Activated CD8-positive, alpha-beta memory T cell treated with anti-CD3 and anti-CD28 coated beads, Interleukin-2, amount 50 U/mL, for 48 hours (primary cell): ENCODE results near the gene NEU1.
A peak's percentile ranks its signal among the peaks of the same experiment; 100 is the strongest.
"Not testable (repeated sequence)": the region's sequence is repeated elsewhere in the genome, so short reads cannot be mapped to it uniquely, and the experiment has no call there.

Source experiments
- DNase-seq: peaks from one replicate; pipeline ENCODE4 v3.0.0-alpha.2; 2020

NEU1 gene

GRCh38 chr6:31871046-31871659 is 8.5 kb upstream of the NEU1 start:
- no peak for DNase-seq

- DNase-seq = no peak
These were observed 7.8 kb upstream of the NEU1 start for GRCh38 chr6:31870385-31870921.

- DNase-seq = no peak
These were observed 6.7 kb upstream of the NEU1 start for GRCh38 chr6:31869343-31869742.

- DNase-seq = not testable (repeated sequence)
These were observed 6.0 kb upstream of the NEU1 start for GRCh38 chr6:31868658-31868971.

- DNase-seq = no peak
These were observed 2.8 kb upstream of the NEU1 start for GRCh38 chr6:31865205-31866118.

- DNase-seq = no peak
These were observed 2.2 kb upstream of the NEU1 start for GRCh38 chr6:31864818-31865204.

DNA sequence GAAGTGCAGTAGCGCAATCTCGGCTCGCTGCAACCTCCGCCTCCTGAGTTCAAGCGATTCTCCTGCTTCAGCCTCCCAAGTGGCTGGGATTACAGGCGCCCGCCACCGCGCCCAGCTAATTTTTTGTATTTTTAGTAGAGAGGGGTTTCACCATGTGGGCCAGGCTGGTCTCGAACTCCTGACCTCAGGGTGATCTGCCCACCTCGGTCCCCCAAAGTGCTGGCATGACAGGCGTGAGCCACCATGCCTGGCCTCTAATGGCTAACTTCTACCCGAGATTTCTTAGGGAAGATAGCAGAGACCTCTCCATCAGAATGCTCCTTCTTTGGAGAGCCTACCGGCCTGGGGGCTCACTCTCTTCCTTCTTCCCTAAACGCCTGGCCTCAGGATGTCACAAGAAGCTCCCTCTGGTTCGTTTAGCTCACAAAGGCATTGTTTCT is 1.5 kb upstream of the NEU1 start:
- DNase-seq = peak; percentile 60

GRCh38 chr6:31861919-31862343 is 690 bp downstream of the NEU1 start:
- no peak for DNase-seq

DNA sequence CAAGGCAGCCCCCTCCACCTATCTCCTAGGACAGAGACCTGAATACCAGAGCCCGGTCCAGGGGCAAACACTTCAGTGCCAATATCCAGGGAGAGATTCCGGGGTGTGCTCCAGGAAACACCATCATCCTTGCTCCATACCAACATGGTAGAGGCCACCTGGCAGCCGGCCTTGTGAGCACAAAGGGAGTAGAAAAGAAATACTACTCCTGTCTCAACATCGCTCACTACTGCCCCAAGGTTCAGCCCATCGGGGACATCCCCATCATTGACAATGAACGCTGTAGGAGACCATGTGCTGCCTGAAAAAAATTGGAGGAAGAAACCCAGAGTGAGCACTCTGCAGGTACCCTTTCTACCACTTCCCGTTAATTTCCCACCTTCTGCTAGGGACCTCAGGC is 1.5 kb downstream of the NEU1 start:
- DNase-seq = no peak

DNA sequence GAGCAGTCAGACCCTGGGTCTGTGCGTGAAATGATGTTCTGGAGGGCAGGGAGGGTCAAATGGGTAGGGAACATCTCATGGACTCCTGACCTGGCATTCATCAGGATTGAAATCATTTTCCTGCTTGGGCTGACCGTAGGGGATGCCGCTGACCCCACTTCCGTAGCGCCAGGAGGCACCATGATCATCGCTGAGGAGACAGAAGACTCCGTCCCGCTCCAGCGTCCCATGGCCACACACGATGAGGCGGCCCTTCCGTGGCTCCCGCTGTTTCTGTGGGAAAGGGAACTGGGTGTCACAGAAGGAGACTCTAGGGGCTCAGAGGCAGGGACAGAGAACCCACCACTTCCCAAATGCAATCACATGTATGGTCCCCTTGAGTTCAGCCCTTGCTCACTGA is 2.3 kb downstream of the NEU1 start:
- DNase-seq = no peak

DNA sequence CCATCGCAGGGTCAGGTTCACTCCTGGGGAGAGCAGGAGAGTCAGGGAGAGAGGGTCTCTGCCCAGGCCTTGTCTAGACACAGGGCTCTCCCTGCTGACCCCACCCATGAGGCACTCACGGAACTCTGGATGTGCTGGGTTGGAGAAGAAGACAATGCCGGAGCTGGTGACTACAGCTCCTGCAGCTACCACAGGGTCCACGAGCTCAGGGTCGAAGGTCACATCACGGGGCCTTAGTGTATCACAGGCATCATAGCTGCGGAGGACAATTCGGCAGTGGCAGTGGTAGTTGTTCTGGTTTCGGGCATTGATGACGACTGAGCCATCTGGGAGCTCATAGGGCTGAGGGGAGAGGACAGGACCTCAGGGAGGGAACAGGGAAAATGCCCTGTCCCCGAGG is 2.7 kb downstream of the NEU1 start:
- DNase-seq = no peak

DNA sequence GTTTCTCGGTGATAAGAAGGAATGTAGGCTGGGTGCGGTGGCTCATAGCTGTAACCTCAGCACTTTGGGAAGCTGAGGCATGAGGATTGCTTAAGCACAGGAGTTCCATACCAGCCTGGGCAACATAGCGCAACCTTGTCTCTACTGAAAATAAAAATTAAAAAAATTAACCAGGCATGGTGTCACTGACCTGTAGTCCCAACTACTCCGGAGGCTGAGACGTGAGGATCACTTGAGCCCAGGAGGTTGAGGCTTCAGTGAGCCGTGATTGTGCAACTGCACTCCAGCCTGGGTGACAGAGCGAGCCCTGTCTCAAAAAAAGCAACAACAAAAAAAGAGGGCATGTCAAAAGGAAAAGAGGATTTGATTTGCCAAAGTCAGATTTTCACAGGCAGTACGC is 3.9 kb downstream of the NEU1 start:
- no peak for DNase-seq

DNA sequence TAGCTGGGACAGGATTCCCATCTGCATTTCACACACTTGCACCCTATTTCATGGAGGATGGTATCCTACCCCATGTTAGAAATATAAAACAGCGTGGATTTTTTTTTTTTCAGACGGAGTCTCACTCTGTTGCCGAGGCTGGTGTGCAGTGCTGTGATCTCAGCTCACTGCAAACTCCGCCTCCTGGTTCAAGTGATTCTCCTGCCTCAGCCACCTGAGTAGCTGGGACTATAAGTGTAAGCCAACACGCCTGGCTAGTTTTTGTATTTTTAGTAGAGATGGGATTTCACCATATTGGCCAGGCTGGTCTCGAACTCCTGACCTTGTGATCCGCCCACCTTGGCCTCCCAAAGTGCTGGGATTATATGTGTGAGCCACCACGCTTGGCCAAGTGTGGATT is 4.8 kb downstream of the NEU1 start:
- DNase-seq = not testable (repeated sequence)

DNA sequence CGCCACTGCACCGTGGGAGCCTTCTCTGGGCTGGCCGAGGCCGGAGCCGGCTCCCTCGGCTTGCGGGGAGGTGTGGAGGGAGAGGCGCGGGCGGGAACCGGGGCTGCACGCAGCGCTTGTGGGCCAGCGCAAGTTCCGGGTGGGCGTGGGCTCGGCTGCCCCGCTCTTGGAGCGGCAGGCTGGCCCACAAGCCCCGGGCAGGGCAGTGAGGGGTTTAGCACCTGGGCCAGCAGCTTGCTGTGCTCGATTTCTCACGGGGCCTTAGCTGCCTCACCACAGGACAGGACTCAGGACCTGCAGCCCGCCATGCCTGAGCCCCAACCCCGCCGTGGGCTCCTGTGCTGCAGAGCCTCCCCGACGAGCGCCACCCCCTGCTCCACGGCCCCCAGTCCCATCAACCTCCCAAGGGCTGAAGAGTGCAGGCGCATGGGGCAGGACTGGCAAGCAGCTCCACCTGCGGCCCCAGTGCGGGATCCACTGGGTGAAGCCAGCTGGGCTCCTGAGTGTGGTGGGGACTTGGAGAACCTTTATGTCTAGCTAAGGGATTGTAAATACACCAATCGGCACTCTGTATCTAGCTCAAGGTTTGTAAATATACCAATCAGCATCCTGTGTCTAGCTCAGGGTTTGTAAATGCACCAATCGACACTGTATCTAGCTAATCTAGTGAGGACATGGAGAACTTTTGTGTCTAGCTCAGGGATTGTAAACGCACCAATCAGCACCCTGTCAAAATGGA is 10.5 kb downstream of the NEU1 start:
- DNase-seq = not testable (repeated sequence)

GRCh38 chr6:31851485-31851832 is 11.2 kb downstream of the NEU1 start:
- DNase-seq = no peak

- no peak for DNase-seq
These were observed 11.7 kb downstream of the NEU1 start for GRCh38 chr6:31850765-31851484.

DNA sequence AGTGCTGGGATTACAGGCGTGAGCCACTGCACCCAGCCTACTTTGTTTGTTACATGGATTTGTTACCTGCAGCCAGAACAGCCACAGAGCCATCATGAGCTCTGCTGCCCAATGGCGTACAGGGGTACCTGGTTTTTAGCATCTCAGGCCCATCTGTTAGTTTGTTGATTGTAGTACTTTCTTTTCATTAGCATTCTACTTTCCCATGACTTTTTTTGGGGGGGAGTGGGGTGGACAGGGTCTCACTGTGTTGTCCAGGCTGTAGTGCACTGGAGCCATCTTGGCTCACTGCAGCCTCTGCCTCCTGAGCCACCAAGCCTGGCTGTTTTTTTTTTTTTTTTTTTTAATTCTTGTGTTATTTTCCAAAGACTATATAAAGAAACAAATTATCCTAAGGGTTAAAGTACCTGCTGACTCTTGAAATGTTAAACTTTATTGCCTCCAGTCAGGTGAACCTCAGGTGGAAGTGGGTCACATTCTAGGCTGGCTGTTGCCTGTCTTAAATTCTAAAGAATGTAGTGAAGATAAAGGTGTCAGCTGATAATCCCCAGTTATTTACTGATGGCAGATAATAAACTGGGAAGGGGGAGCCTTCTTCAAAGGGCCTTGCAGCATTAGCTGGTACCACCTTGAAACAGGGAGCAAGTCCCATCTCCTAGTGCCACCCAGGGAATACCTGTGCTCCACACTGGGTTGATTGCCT is 15.2 kb downstream of the NEU1 start:
- DNase-seq = no peak

- DNase-seq = no peak
These were observed 18.1 kb downstream of the NEU1 start for GRCh38 chr6:31844507-31844906.

DNA sequence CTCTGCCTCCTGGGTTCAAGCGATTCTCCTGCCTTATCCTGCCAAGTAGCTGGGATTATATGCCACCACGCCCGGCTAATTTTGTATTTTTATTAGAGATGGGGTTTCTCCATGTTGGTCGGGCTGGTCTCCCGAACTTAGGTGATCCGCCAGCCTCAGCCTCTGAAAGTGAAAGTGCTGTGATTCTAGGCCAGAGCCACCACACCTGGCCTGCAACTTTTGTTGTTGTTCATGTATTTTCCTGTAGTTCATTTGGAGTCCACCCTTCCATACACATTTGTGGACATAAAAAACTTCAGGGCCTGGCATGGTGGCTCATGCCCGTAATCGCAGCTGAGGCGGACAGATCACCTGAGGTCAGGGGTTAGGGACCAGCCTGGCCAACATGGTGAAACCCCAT is 20.6 kb downstream of the NEU1 start:
- no peak for DNase-seq

DNA sequence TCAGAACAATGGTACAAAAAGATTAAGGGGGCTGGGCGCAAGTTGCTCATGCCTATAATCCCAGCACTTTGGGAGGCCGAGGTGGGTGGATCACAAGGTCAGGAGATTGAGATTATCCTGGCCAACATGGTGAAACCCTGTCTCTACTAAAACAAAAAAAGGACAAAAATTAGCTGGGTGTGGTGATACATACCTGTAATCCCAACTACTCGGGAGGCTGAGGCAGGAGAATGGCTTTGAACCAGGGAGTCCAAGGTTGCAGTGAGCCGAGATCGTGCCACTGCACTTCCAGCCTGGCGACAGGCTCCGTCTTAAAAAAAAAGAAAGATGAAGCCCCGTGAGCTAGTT is 22.9 kb downstream of the NEU1 start:
- not testable (repeated sequence) for DNase-seq

- no peak for DNase-seq
These were observed 23.7 kb downstream of the NEU1 start for GRCh38 chr6:31838968-31839367.

- DNase-seq = not testable (repeated sequence)
These were observed 24.5 kb downstream of the NEU1 start for GRCh38 chr6:31838114-31838553.
